GM12865 (cell line): ENCODE data around the gene PEX26.
"Not testable (repeated sequence)": the region's sequence is repeated elsewhere in the genome, so short reads cannot be mapped to it uniquely, and the experiment has no call there.

ENCODE experiments used
- DNase-seq: peaks from one replicate; pipeline ENCODE4 v3.0.0; 2010; ENCODE audit warnings: low read depth
- H3K4me3 ChIP-seq: 2 replicates; pipeline ENCODE4 v1.5.1; 2011; ENCODE audit warnings: mild to moderate bottlenecking, low read depth, low read length, control low read depth
- CTCF ChIP-seq: IDR thresholded peaks from 2 replicates; pipeline ENCODE4 v1.5.1; 2011; ENCODE audit warnings: low read length, control low read depth, low read depth, inconsistent platforms; ENCODE audit not compliant: insufficient read depth; ENCODE audit errors: missing control alignments

The PEX26 gene

GRCh38 chr22:18050065-18050464 is 27.7 kb upstream of the PEX26 start:
- no peak overlapping the region for H3K4me3 ChIP-seq
- no peak for TF ChIP-seq CTCF
- no peak for DNase-seq

GRCh38 chr22:18051113-18051512 is 26.7 kb upstream of the PEX26 start:
- not testable (repeated sequence) for DNase-seq, H3K4me3 ChIP-seq

- not testable (repeated sequence) for DNase-seq, H3K4me3 ChIP-seq
Observed at GRCh38 chr22:18053216-18053946, 24.4 kb upstream of the PEX26 start.

GRCh38 chr22:18055619-18056160 is 22.1 kb upstream of the PEX26 start:
- no peak overlapping the region for H3K4me3 ChIP-seq
- DNase-seq = no peak
- TF ChIP-seq CTCF = no peak

- peak; percentile 28 for DNase-seq
- no peak for TF ChIP-seq CTCF
- H3K4me3 ChIP-seq = no peak overlapping the region
Observed at GRCh38 chr22:18056161-18056666, 21.6 kb upstream of the PEX26 start.

- DNase-seq = peak; percentile 76
- no peak for TF ChIP-seq CTCF
- H3K4me3 ChIP-seq = no peak overlapping the region
Observed at GRCh38 chr22:18056807-18057474, 20.8 kb upstream of the PEX26 start.

GRCh38 chr22:18057568-18058209 is 20.1 kb upstream of the PEX26 start:
- TF ChIP-seq CTCF = no peak
- DNase-seq = peak; percentile 69
- H3K4me3 ChIP-seq = no peak overlapping the region
